DOHH2 (cell line): ENCODE results near the gene TMEM87A.

ENCODE experiments used
- EZH2phosphoT487 ChIP-seq: fragments of 200-600 bp; sonication (generic); IDR thresholded peaks from 2 replicates; pipeline ENCODE4 v1.6.1; 2017; ENCODE audit warnings: borderline replicate concordance, mild to moderate bottlenecking, antibody characterized with exemption, low read length, moderate library complexity, mixed read lengths
- TF ChIP-seq, protein P1 (sequence below): fragments of 200-600 bp; sonication (generic); IDR thresholded peaks from one replicate; pipeline ENCODE4 v1.5.1; 2014; ENCODE audit warnings: antibody characterized with exemption, mild to moderate bottlenecking, low read depth, low read length; ENCODE audit not compliant: poor library complexity, severe bottlenecking

DNA sequence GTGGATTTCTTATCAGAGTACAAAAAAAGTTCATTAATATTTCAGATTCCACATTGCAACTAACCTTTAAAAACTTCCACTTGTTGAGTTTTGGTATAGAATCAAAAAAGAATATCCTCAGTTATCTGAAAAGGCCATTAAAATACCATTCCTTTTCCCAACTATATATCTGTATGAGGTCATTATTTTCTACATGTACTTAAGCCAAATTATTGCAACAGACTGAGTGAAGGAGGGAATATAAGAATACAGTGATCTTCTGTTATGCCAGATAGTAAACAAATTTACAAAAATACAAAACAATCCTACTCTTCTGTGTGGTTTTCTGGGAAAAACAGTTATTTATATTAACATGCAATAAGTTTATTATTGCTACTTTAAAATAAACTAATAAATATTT, 5.9 kb downstream of the TMEM87A start:
- TF ChIP-seq, protein P1, sequence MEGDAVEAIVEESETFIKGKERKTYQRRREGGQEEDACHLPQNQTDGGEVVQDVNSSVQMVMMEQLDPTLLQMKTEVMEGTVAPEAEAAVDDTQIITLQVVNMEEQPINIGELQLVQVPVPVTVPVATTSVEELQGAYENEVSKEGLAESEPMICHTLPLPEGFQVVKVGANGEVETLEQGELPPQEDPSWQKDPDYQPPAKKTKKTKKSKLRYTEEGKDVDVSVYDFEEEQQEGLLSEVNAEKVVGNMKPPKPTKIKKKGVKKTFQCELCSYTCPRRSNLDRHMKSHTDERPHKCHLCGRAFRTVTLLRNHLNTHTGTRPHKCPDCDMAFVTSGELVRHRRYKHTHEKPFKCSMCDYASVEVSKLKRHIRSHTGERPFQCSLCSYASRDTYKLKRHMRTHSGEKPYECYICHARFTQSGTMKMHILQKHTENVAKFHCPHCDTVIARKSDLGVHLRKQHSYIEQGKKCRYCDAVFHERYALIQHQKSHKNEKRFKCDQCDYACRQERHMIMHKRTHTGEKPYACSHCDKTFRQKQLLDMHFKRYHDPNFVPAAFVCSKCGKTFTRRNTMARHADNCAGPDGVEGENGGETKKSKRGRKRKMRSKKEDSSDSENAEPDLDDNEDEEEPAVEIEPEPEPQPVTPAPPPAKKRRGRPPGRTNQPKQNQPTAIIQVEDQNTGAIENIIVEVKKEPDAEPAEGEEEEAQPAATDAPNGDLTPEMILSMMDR, result no peak
- no peak for TF ChIP-seq EZH2phosphoT487
